Measurements from ENCODE around the gene PRPSAP1.
A peak's percentile ranks its signal among the peaks of the same experiment; 100 is the strongest.
"Not testable (repeated sequence)": the region's sequence is repeated elsewhere in the genome, so short reads cannot be mapped to it uniquely, and the experiment has no call there.

The PRPSAP1 gene

GRCh38 chr17:76317535-76317934 is 36.2 kb downstream of the PRPSAP1 start:
- no peak for DNase-seq (ENCODE audit: low spot score)

GRCh38 chr17:76314392-76315227 is 39.1 kb downstream of the PRPSAP1 start:
- peak; percentile 32 for DNase-seq (ENCODE audit: low spot score)

- no peak for DNase-seq (ENCODE audit: low spot score)
These were observed 41.0 kb downstream of the PRPSAP1 start for GRCh38 chr17:76312735-76313134.

GRCh38 chr17:76309461-76309860 is 44.3 kb downstream of the PRPSAP1 start:
- peak; percentile 5 for DNase-seq (ENCODE audit: low spot score)

- DNase-seq (ENCODE audit: low spot score), result no peak
These were observed 45.8 kb downstream of the PRPSAP1 start, which contains the start of gene QRICH2 for GRCh38 chr17:76307966-76308338. TSS of gene QRICH2 (minus strand) at chr17:76308276. CDS start at chr17:76307998, 278 bp downstream.

- no peak for DNase-seq (ENCODE audit: low spot score)
These were observed 46.3 kb downstream of the PRPSAP1 start for GRCh38 chr17:76307299-76307965.

- not testable (repeated sequence) for DNase-seq (ENCODE audit: low spot score)
These were observed 48.6 kb downstream of the PRPSAP1 start for GRCh38 chr17:76305135-76305454.

GRCh38 chr17:76304226-76305134 is 49.2 kb downstream of the PRPSAP1 start:
- DNase-seq (ENCODE audit: low spot score), result no peak

- DNase-seq (ENCODE audit: low spot score), result no peak
These were observed 56.3 kb downstream of the PRPSAP1 start for GRCh38 chr17:76297436-76297835.

GRCh38 chr17:76296889-76297288 is 56.8 kb downstream of the PRPSAP1 start:
- no peak for DNase-seq (ENCODE audit: low spot score)

- DNase-seq (ENCODE audit: low spot score), result no peak
These were observed 57.5 kb downstream of the PRPSAP1 start for GRCh38 chr17:76296186-76296585.

- no peak for DNase-seq (ENCODE audit: low spot score)
These were observed 60.6 kb downstream of the PRPSAP1 start for GRCh38 chr17:76293106-76293505.

GRCh38 chr17:76292567-76292966 is 61.1 kb downstream of the PRPSAP1 start:
- no peak for DNase-seq (ENCODE audit: low spot score)

GRCh38 chr17:76281573-76282371 is 71.9 kb downstream of the PRPSAP1 start:
- no peak for DNase-seq (ENCODE audit: low spot score)

- no peak for DNase-seq (ENCODE audit: low spot score)
These were observed 73.1 kb downstream of the PRPSAP1 start for GRCh38 chr17:76280650-76281049.

GRCh38 chr17:76279742-76280287 is 73.9 kb downstream of the PRPSAP1 start:
- DNase-seq (ENCODE audit: low spot score), result no peak

GRCh38 chr17:76278952-76279741 is 74.6 kb downstream of the PRPSAP1 start:
- peak; percentile 82 for DNase-seq (ENCODE audit: low spot score)

GRCh38 chr17:76278268-76278908 is 75.3 kb downstream of the PRPSAP1 start:
- no peak for DNase-seq (ENCODE audit: low spot score)

GRCh38 chr17:76277300-76278267 is 76.1 kb downstream of the PRPSAP1 start:
- DNase-seq (ENCODE audit: low spot score), result no peak
